ENCODE results near the gene KYNU. TPM values are rescaled to one million over a fixed set of nuclear protein-coding genes. Genes with fewer than 3 reads are reported as not detected.
A peak's percentile ranks its signal among the peaks of the same experiment; 100 is the strongest.

The KYNU gene
- total and polyA plus RNA-seq, 10 of the 15 experiments (the other 5 are each of a cell fraction or from before 2014, with no cell fraction given) = 31.3 to 101 (median 38.3) TPM

- TF ChIP-seq, protein P1, sequence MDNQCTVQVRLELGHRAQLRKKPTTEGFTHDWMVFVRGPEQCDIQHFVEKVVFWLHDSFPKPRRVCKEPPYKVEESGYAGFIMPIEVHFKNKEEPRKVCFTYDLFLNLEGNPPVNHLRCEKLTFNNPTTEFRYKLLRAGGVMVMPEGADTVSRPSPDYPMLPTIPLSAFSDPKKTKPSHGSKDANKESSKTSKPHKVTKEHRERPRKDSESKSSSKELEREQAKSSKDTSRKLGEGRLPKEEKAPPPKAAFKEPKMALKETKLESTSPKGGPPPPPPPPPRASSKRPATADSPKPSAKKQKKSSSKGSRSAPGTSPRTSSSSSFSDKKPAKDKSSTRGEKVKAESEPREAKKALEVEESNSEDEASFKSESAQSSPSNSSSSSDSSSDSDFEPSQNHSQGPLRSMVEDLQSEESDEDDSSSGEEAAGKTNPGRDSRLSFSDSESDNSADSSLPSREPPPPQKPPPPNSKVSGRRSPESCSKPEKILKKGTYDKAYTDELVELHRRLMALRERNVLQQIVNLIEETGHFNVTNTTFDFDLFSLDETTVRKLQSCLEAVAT (IDR thresholded peaks at IDR 0.05) = no peak
Measured at GRCh38 chr2:142975239-142975638, 97.8 kb downstream of the KYNU start (continued).

DNA sequence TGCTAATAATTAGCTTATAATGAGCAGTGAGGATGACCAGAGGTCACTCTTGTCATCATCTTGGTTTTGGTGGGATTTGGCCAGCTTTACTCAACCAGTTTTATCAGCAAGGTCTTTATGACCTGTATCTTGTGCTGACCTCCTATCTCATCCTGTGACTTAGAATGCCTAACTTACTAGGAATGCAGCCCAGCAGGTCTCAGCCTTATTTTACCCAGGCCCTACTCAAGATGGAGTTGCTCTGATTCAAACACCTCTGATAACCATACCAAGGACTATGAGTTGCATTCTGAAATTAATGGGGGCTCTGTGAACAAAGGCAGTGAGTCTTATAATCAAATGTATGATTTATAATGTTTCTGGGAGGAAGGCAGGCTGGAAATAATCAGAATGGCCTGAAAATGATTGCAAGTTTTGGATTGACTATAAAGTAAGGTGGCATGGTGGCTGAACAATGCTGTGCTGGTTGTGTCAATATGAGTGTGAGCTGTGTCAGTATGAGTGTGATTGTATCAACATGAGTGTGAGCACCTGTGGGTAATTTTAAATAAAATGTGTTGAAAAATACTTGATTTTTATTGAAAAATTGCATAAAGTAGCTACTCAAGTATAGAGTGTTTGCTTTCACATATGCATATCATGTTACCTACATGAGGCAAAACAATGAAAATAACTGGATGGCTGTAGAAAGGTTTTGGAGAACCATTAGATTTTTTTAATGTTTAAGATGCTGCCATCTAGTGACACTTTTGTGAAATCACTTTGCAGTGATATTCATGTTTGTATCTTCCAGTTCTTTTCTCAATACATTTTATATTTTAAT, 103.0 kb downstream of the KYNU start:
- Histone ChIP-seq H3K79me2 (ENCODE audit: control insufficient read depth, insufficient read depth, low read length) (no peaks in the 10 kb centered on the region), H3K4me3 (no peak overlapping the region), H4K20me1 (ENCODE audit: control insufficient read depth, insufficient read depth) (no peaks in the 10 kb centered on the region), H3K36me3 (ENCODE audit: control insufficient read depth in 2 of 2, insufficient read depth in 2 of 2, low read length in 1 of 2) (peaks cover 0 to 1% of the 10 kb centered on the region in 2 experiments; a peak in 1 of 4 replicates), H2AFZ (ENCODE audit: control insufficient read depth, low read depth, low read length) (no peak overlapping the region), H3K9ac (ENCODE audit: control insufficient read depth, insufficient read depth, low read length) (no peak overlapping the region), H3K27ac (ENCODE audit: control insufficient read depth, insufficient read depth) (no peak overlapping the region), H3K9me3 (replicated peaks; ENCODE audit: control insufficient read depth, insufficient read depth, low read length) (no peaks in the 10 kb centered on the region), H3K27me3 (replicated peaks in 1 of 2; ENCODE audit: control insufficient read depth in 2 of 2, insufficient read depth in 2 of 2, low read length in 1 of 2) (no peaks in the 10 kb centered on the region), H3K4me2 (ENCODE audit: control insufficient read depth, insufficient read depth) (no peak overlapping the region), H3K4me1 (ENCODE audit: control insufficient read depth, insufficient read depth, low read length) (peaks cover 19% of the 10 kb centered on the region)
- intact Hi-C loops (cut with micrococcal nuclease; ENCODE audit: unreplicated experiment) (loop anchor here (2.0 to 10.0 kb wide), 4 partner anchors 102 to 686 kb away; no protein-coding TSS in a partner anchor), in situ Hi-C loops (cut with MboI) (loop anchor here (25.0 kb wide), 1 partner anchor 693 kb away; no protein-coding TSS in a partner anchor)
- FAIRE-seq (peak; percentile 38), ATAC-seq (peak; percentile 58), DNase-seq (ENCODE audit: low read depth, low spot score) (no peak)
- RAD21 ChIA-PET (ENCODE audit: unreplicated experiment) = interaction anchor here (0.5 to 3.7 kb wide), 16 partner anchors 10 to 818 kb away, joined by 3 to 33 read pairs (median 5); partner anchors contain the start of gene KYNU
- no TSS peak for BruUV-seq (replicated peaks)
- POLR2A ChIA-PET = interaction anchor here (0.9 to 1.7 kb wide), 2 partner anchors 103 to 106 kb away, joined by 3 to 5 read pairs; partner anchors contain the start of gene KYNU
- CTCF ChIA-PET = interaction anchor here (0.6 to 10.0 kb wide), 48 partner anchors 8 to 615 kb away, joined by 3 to 124 read pairs (median 4); partner anchors contain the start of gene KYNU
- SMC1A ChIA-PET (ENCODE audit: uncharacterized antibody, unreplicated experiment) = interaction anchor here (0.6 to 7.9 kb wide), 41 partner anchors 8 to 340 kb away, joined by 3 to 64 read pairs (median 4); partner anchors contain the start of gene KYNU
- TF ChIP-seq CBX5 (IDR thresholded peaks at IDR 0.05; ENCODE audit: low read depth) (no peak), BCLAF1 (IDR thresholded peaks at IDR 0.05) (no peak), IRF4 (IDR thresholded peaks at IDR 0.05; ENCODE audit: low read depth, low read length) (peak; percentile 42; the same call in 1 of the 2 replicates), CEBPZ (IDR thresholded peaks at IDR 0.05; ENCODE audit: low read depth, low read length) (no peak), SRF (IDR thresholded peaks at IDR 0.05; ENCODE audit: low read depth in 2 of 2, low read length in 2 of 2) (peak in 1 of 2 experiments; percentile 45; a peak in 1 of 4 replicates), TBL1XR1 (IDR thresholded peaks at IDR 0.05; ENCODE audit: low read depth, low read length) (no peak), KDM1A (IDR thresholded peaks at IDR 0.05; ENCODE audit: borderline replicate concordance) (no peak)
- TF ChIP-seq, protein P2, sequence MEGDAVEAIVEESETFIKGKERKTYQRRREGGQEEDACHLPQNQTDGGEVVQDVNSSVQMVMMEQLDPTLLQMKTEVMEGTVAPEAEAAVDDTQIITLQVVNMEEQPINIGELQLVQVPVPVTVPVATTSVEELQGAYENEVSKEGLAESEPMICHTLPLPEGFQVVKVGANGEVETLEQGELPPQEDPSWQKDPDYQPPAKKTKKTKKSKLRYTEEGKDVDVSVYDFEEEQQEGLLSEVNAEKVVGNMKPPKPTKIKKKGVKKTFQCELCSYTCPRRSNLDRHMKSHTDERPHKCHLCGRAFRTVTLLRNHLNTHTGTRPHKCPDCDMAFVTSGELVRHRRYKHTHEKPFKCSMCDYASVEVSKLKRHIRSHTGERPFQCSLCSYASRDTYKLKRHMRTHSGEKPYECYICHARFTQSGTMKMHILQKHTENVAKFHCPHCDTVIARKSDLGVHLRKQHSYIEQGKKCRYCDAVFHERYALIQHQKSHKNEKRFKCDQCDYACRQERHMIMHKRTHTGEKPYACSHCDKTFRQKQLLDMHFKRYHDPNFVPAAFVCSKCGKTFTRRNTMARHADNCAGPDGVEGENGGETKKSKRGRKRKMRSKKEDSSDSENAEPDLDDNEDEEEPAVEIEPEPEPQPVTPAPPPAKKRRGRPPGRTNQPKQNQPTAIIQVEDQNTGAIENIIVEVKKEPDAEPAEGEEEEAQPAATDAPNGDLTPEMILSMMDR (IDR thresholded peaks at IDR 0.05 in 2 of 3, conservative IDR thresholded peaks at IDR 0.05 in 1 of 3; ENCODE audit: control insufficient read depth in 2 of 3, extremely low read depth in 1 of 3, insufficient read depth in 1 of 3, low read depth in 3 of 3, low read length in 3 of 3) = peak; percentile 42 to 66 (median 43); a peak in 5 of 6 replicates
